ENCODE data around the gene CDC5L.

The CDC5L gene

GRCh38 chr6:44375071-44375470 is 12.4 kb upstream of the CDC5L start:
- DNase-seq: peak; percentile 25

- DNase-seq: no peak
Observed at GRCh38 chr6:44377484-44377883, 10.0 kb upstream of the CDC5L start.

- DNase-seq: no peak
Observed at GRCh38 chr6:44377971-44378370, 9.5 kb upstream of the CDC5L start.

GRCh38 chr6:44381739-44382138 is 5.8 kb upstream of the CDC5L start:
- peak; percentile 95 for DNase-seq

GRCh38 chr6:44386364-44386928 is 1.1 kb upstream of the CDC5L start:
- DNase-seq: no peak

GRCh38 chr6:44386929-44387345 is 569 bp upstream of the CDC5L start:
- peak; percentile 51 for DNase-seq

GRCh38 chr6:44388135-44388487 is 605 bp downstream of the CDC5L start:
- no peak for DNase-seq

- DNase-seq: no peak
Observed at GRCh38 chr6:44388887-44389286, 1.4 kb downstream of the CDC5L start.

GRCh38 chr6:44390158-44390683 is 2.7 kb downstream of the CDC5L start:
- DNase-seq: no peak

GRCh38 chr6:44395501-44395900 is 8.0 kb downstream of the CDC5L start:
- DNase-seq: no peak

GRCh38 chr6:44396968-44397367 is 9.5 kb downstream of the CDC5L start:
- DNase-seq: no peak

GRCh38 chr6:44397424-44398164 is 10.1 kb downstream of the CDC5L start:
- no peak for DNase-seq

GRCh38 chr6:44399991-44400390 is 12.5 kb downstream of the CDC5L start:
- DNase-seq: no peak

GRCh38 chr6:44400572-44400971 is 13.1 kb downstream of the CDC5L start:
- DNase-seq: no peak

- no peak for DNase-seq
Observed at GRCh38 chr6:44401138-44401537, 13.6 kb downstream of the CDC5L start.

- DNase-seq: no peak
Observed at GRCh38 chr6:44404022-44404714, 16.7 kb downstream of the CDC5L start.

GRCh38 chr6:44404715-44405099 is 17.2 kb downstream of the CDC5L start:
- DNase-seq: no peak

- DNase-seq: no peak
Observed at GRCh38 chr6:44407951-44408670, 20.6 kb downstream of the CDC5L start.

- DNase-seq: no peak
Observed at GRCh38 chr6:44409207-44409794, 21.8 kb downstream of the CDC5L start.

GRCh38 chr6:44410363-44410762 is 22.9 kb downstream of the CDC5L start:
- DNase-seq: no peak

- no peak for DNase-seq
Observed at GRCh38 chr6:44411141-44411540, 23.6 kb downstream of the CDC5L start.

- no peak for DNase-seq
Observed at GRCh38 chr6:44415449-44415848, 27.9 kb downstream of the CDC5L start.
